IMR-90 (cell line): ENCODE data around the gene OR11L1.

Experiments
- BHLHE40 ChIP-seq: fragments of 150-350 bp; IDR thresholded peaks from 2 replicates; pipeline ENCODE4 v1.6.1; 2016; ENCODE audit warnings: mild to moderate bottlenecking, low read depth, low read length
- CEBPB ChIP-seq: IDR thresholded peaks from 2 replicates; pipeline ENCODE4 v1.6.1; 2012; ENCODE audit warnings: low read depth, low read length, improper control_type of control experiment
- CHD1 ChIP-seq: IDR thresholded peaks from 2 replicates; pipeline ENCODE4 v1.6.1; 2012; ENCODE audit warnings: low read depth, low read length, improper control_type of control experiment
- MAFK ChIP-seq: IDR thresholded peaks from 2 replicates; pipeline ENCODE4 v1.6.1; 2012; ENCODE audit warnings: low read depth, low read length, improper control_type of control experiment
- NFE2L2 ChIP-seq: fragments of 150-350 bp; IDR thresholded peaks from 2 replicates; pipeline ENCODE4 v1.6.1; 2016; ENCODE audit warnings: low read depth, mild to moderate bottlenecking, low read length
- POLR2A ChIP-seq: IDR thresholded peaks from 2 replicates; pipeline ENCODE4 v1.6.1; 2012; ENCODE audit warnings: mild to moderate bottlenecking, low read depth, low read length
- RAD21 ChIP-seq: IDR thresholded peaks from 2 replicates; pipeline ENCODE4 v1.6.1; 2012; ENCODE audit warnings: low read length, improper control_type of control experiment
- RFX5 ChIP-seq: IDR thresholded peaks from 2 replicates; pipeline ENCODE4 v1.8.0; 2012; ENCODE audit warnings: low read depth, mild to moderate bottlenecking, low read length, moderate library complexity
- SMC3 ChIP-seq: fragments of 150-350 bp; IDR thresholded peaks from 2 replicates; pipeline ENCODE4 v1.6.1; 2016; ENCODE audit warnings: low read depth, mild to moderate bottlenecking, antibody characterized with exemption, low read length, moderate library complexity
- USF2 ChIP-seq: fragments of 150-350 bp; IDR thresholded peaks from 2 replicates; pipeline ENCODE4 v1.6.1; 2017; ENCODE audit warnings: mild to moderate bottlenecking, antibody characterized with exemption, low read length, low read depth
- TF ChIP-seq, protein P1 (sequence below): conservative IDR thresholded peaks from 2 replicates; pipeline ENCODE4 v1.5.1; 2012; ENCODE audit warnings: mild to moderate bottlenecking, low read depth, low read length, improper control_type of control experiment

DNA sequence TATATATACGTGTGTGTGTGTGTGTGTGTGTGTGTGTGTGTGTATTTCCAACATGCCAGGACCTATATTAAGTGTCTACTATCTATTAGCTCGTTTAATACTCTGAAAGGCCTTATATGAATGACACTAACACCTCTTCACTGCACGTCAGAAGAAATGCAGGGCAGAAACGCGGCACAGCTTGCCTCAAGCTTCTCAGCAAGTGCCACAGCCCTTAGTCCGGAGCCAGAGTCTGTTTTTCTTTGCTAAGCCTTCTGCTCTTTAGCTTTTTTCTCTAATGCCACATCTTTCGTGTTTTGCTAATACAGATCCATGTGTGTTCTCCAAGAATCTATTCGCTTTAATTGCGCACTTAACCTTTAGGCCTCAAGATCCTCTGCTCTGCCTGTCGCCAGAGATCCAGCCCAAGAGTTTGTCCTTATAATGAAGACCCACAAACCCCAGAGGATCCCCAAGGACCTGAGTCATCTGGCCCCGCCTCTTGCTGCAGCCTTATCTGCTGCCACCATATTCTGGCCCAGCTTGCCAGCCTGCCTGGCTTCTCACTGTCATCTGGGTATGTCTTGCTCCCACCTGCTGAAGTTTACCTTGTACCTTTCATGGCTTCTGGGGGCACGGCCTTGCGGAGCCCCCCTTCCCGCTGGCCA, 13.3 kb upstream of the OR11L1 start:
- TF ChIP-seq, protein P1, sequence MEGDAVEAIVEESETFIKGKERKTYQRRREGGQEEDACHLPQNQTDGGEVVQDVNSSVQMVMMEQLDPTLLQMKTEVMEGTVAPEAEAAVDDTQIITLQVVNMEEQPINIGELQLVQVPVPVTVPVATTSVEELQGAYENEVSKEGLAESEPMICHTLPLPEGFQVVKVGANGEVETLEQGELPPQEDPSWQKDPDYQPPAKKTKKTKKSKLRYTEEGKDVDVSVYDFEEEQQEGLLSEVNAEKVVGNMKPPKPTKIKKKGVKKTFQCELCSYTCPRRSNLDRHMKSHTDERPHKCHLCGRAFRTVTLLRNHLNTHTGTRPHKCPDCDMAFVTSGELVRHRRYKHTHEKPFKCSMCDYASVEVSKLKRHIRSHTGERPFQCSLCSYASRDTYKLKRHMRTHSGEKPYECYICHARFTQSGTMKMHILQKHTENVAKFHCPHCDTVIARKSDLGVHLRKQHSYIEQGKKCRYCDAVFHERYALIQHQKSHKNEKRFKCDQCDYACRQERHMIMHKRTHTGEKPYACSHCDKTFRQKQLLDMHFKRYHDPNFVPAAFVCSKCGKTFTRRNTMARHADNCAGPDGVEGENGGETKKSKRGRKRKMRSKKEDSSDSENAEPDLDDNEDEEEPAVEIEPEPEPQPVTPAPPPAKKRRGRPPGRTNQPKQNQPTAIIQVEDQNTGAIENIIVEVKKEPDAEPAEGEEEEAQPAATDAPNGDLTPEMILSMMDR: no peak
- no peak for TF ChIP-seq NFE2L2
- TF ChIP-seq CHD1: no peak
- TF ChIP-seq RFX5: no peak
- TF ChIP-seq SMC3: no peak
- TF ChIP-seq USF2: no peak
- TF ChIP-seq MAFK: no peak
- TF ChIP-seq RAD21: no peak
- no peak for TF ChIP-seq POLR2A
- TF ChIP-seq BHLHE40: no peak
- TF ChIP-seq CEBPB: no peak
